ENCODE data around the gene RFX1. TPM values are rescaled to one million over a fixed set of nuclear protein-coding genes. Genes with fewer than 3 reads are reported as not detected.

Gene RFX1
- polyA plus RNA-seq, 1 donor from 2014 or later, result 3.7 TPM

DNA sequence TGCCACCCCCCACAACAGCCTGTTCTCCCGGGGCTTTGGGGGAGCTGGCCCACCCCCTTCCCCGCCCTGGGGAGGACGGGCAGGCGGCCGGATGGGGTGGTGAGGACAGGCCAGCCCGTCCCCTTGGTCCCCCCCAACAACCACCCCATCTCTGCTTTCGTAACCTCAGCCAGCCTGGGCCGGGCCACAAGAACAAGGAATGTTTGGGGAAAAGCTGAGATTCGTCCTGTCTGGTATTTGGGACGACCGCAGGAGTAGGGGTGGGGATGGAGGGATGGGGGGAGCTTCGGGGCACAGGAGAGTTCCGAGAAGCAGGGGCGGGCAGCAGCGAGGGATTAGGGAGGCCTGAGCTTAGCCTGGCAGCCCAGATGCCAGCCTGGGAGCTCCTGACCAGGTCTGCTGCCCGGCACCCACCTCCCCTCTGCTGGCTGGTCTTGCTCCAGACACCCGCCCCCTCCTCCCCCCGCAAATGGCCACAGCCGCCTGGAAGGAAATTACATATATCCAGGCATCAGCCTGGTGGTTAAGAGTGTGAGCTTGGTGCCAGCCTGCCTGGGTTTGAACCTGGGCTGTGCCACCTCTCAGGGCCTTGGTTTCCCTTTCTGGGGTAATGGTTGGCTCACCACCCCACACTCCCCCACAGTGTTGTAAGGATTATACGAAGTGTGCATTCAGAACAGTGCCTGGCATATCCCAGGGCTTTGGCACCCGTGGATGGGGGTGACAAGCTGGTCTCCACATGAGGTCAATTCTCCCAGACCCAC, 67.6 kb downstream of the RFX1 start, which contains the start of gene PODNL1:
PODNL1 (minus strand) TSS at position 117 of the 764 bp plus-strand sequence. CDS start 236 bp downstream, outside the sequence.
- H3K9me3 Mint-ChIP-seq, result no peaks in the 10 kb centered on the region
- H3K36me3 Mint-ChIP-seq, result peaks cover 2% of the 10 kb centered on the region
- peaks cover 9% of the 10 kb centered on the region for H3K27me3 Mint-ChIP-seq
- H3K4me1 Mint-ChIP-seq, result peaks cover 0 to 3% (median 0%) of the 10 kb centered on the region in 3 donors
- no peak within 1 kb of the TSS for H3K4me3 Mint-ChIP-seq
- no peak within 1 kb of the TSS for H3K27ac Mint-ChIP-seq

DNA sequence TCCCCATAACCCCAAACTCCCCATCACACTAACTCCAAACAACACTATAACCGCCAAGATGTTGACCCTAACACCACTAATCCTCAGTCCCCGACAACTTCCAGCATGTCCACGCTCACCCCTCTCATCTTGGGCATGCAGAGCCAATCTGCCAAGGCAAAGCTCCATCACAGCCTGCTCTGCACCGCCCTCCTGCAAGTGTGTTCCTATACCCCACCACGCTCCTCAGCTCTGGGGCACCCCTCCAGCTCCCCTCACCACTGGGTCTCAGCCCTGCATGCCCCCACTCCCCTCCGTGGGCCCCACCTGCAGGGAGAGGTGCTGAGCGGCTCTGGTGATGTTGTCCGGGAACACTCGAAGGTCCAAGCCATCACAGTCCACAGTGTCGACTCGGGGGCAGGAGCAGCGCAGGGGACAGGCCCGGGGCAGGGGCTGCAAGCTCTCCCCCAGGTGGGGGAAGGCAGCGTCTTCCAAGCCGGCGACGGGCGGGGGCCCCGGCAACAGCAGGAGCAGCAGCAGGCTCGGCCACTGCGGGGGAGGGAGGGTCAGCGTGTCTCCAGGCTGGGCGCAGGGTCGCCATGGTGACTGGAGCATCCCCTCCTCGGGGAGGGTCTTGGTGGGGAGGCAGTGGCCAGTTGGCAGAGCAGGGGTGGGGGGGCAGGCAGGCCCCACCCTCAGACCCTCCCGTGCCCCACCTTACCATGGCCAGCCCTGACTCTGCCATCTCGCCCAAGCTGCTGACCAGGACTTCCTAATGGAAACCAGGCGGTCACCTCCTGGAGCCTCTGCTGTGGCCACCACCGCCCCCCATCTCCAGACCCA, 68.4 kb downstream of the RFX1 start:
- peaks cover 2% of the 10 kb centered on the region for H3K36me3 Mint-ChIP-seq
- peaks cover 11% of the 10 kb centered on the region for H3K27me3 Mint-ChIP-seq
- H3K27ac Mint-ChIP-seq, result no peak overlapping the region
- peaks cover 0 to 3% (median 0%) of the 10 kb centered on the region in 3 donors for H3K4me1 Mint-ChIP-seq
- no peaks in the 10 kb centered on the region for H3K9me3 Mint-ChIP-seq
- no peak overlapping the region for H3K4me3 Mint-ChIP-seq

DNA sequence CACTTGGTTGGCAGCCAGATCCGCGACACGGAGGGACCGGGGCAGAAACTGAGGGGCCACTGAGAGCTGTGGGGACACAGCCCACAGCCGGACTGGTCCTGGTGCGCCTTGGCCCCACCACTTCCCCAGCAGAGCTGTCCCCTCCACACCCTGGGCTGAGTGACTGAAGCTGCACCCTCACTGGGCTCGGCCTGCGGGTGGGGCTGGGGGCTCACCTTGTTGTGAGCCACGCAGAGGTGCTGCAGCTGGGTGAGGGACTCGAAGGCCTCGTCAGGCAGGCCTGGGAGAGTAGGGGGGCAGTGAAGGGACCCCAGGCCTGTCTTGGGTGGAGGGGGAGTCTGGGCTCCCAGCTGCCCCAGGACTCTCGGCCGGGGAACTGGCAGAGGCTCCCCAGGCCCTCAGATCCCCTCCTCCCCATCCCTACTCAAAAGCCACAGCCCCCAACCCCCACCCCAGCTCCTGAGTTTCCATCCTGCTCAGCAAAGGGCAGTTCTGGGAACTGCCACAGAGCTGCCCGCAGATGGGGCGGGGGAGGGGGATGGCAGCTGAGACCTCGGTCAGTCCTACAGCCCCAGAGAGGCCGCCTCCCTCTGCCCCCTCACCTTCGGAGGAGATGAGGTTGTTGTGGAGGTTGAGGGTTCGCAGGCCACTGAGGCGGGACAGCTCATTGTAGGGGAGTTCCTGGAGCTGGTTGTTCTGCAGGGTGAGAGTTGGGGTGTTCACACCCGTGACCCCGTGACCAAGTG, 70.2 kb downstream of the RFX1 start:
- H3K36me3 Mint-ChIP-seq, result peaks cover 2% of the 10 kb centered on the region

DNA sequence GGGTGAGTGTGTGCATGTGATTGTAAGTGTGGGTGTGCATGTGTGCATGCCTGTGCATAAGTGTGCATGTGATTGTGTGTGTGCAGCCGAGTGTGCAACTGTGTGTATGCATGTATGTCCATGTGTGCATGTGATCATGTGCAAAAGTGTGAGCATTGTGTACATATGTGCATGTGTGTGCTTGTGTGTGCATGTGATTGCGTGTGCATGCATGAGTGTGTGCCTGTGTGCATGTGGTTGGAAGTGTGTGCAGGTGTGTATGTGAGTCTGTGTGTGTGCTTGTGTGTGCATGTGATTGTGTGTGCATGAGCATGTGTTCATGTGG, 71.4 kb downstream of the RFX1 start:
- peaks cover 0 to 3% (median 0%) of the 10 kb centered on the region in 3 donors for H3K4me1 Mint-ChIP-seq

More for the DNA sequence above, 70.2 kb downstream of the RFX1 start:
- no peak overlapping the region for H3K4me3 Mint-ChIP-seq
- H3K27me3 Mint-ChIP-seq, result peaks cover 11% of the 10 kb centered on the region
- H3K27ac Mint-ChIP-seq, result no peak overlapping the region
- H3K9me3 Mint-ChIP-seq, result no peaks in the 10 kb centered on the region
- peaks cover 0 to 3% (median 0%) of the 10 kb centered on the region in 3 donors for H3K4me1 Mint-ChIP-seq

DNA sequence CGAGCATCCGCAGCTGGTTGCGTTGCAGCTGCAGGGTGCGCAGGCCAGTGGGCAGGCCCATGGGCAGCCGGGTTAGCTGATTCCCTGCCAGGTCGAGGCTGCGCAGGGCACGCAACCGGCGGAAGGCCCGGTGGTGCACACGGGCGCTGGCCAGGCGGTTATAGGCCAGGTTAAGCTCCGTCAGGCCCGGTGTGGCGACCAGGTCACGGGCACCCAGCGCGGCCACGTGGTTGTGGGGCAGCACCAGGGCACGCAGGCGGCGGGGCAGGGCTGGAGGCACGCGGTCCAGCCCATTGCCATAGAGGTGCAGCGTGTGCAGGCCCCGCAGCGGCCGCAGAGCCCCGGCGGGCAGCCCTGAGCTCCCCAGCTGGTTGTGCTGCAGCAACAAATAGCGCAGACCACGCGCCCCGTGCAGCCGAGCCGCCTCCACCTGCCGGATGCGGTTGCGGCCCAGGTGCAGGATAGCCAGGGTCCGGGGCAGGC, 73.2 kb downstream of the RFX1 start:
- H3K27ac Mint-ChIP-seq, result no peak overlapping the region
- peaks cover 5% of the 10 kb centered on the region for H3K36me3 Mint-ChIP-seq
- H3K4me3 Mint-ChIP-seq, result no peak overlapping the region
- H3K9me3 Mint-ChIP-seq, result no peaks in the 10 kb centered on the region
- H3K27me3 Mint-ChIP-seq, result peaks cover 11% of the 10 kb centered on the region
- H3K4me1 Mint-ChIP-seq, result peaks cover 0 to 3% (median 0%) of the 10 kb centered on the region in 3 donors

More for the DNA sequence above, 71.4 kb downstream of the RFX1 start:
- peaks cover 2% of the 10 kb centered on the region for H3K36me3 Mint-ChIP-seq
- peak overlapping the region in 1 of 3 donors; percentile 29 for H3K27ac Mint-ChIP-seq
- H3K9me3 Mint-ChIP-seq, result no peaks in the 10 kb centered on the region
- no peak overlapping the region for H3K4me3 Mint-ChIP-seq
- peaks cover 11% of the 10 kb centered on the region for H3K27me3 Mint-ChIP-seq

DNA sequence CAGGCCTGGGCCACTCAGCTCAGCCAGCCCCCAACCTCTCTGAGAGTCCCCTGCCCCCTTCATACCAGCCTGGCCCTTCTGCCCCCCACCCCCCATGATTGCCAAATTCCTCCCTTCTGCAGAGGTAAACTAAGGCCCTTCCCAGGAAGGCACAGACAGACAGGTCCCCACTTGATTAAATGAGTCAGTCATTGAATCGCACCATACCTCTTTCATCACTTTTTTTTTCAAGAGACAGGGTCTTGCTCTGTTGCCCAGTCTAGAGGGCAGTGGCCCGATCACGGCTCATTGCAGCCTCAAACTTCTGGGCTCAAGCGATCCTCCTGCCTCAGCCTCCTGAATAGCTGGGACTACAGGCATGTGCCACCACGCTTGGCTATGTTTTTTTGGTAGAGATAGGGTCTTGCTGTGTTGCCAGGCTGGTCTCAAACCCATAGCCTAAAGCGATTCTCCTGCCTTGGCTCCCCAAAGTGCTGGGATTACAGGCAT, 73.9 kb downstream of the RFX1 start:
- peaks cover 3% of the 10 kb centered on the region for H3K36me3 Mint-ChIP-seq
- H3K4me1 Mint-ChIP-seq, result peaks cover 0 to 3% (median 0%) of the 10 kb centered on the region in 3 donors
- H3K4me3 Mint-ChIP-seq, result no peak overlapping the region
- H3K9me3 Mint-ChIP-seq, result no peaks in the 10 kb centered on the region
- H3K27ac Mint-ChIP-seq, result no peak overlapping the region
- peaks cover 9% of the 10 kb centered on the region for H3K27me3 Mint-ChIP-seq

DNA sequence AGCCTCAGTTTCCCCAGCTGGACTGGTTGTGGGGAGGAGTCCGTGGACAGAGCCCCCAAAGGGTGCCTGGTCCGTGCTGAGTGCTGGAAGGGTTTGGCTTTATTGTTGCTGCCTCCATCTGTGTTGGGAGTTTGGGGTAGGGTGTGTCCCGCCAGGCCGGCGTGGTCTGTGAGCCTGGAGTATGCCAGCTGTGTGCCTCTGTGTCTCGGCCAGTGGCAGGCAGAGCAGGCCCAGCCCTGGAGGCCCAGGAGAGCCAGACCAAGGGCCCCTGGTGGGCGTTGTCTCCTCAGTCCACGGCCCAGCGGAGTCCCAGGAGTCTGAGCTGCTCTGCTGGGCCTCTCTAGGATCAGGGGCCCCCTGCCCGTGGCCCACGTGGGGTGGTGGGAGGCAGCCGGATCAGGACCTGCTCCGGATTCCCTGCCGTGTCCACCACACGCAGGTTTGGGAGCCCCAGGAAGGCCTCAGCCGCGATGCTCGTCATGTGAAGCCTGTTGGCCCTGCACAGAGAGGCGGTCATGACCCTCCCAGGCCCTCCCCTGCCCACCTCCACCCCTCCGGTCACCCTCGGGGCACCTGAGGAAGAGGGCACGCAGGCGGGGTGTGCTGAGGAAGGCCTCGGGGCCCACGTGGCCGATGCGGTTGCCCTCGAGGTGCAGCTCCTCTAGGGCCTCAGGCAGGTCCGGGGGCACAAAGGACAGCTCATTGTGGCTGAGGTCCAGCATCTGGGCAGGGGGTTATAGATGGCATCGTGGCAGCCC, 74.5 kb downstream of the RFX1 start:
- H3K27ac Mint-ChIP-seq, result no peak overlapping the region
- peaks cover 3% of the 10 kb centered on the region for H3K36me3 Mint-ChIP-seq
- H3K4me3 Mint-ChIP-seq, result no peak overlapping the region
- peaks cover 0 to 3% (median 0%) of the 10 kb centered on the region in 3 donors for H3K4me1 Mint-ChIP-seq
- peaks cover 9% of the 10 kb centered on the region for H3K27me3 Mint-ChIP-seq
- no peaks in the 10 kb centered on the region for H3K9me3 Mint-ChIP-seq

DNA sequence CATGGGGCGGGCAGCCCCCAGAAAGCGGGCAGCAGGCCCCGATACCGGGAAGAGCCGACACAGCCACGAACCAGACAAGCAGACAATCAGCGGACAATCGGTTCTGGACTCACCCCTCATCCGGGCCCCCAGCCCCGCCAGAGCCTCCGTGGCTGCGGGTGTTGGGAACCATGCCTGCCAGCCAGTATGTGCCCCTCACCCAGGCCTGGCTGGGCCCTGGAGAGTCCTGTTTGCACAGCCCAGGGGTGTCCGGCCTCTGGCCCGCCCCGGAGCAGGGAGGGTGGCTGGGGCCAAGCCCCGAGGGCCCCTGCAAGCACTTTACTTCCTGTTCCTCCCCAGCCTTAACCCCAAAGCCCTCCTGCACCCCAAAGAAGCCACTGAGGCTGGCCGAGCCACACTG, 75.7 kb downstream of the RFX1 start:
- Mint-ChIP-seq H3K9me3 (no peaks in the 10 kb centered on the region), H3K27ac (no peak overlapping the region), H3K4me1 (peaks cover 0 to 3% (median 3%) of the 10 kb centered on the region in 3 donors), H3K4me3 (no peak overlapping the region), H3K36me3 (peaks cover 3% of the 10 kb centered on the region), H3K27me3 (peaks cover 6% of the 10 kb centered on the region)

DNA sequence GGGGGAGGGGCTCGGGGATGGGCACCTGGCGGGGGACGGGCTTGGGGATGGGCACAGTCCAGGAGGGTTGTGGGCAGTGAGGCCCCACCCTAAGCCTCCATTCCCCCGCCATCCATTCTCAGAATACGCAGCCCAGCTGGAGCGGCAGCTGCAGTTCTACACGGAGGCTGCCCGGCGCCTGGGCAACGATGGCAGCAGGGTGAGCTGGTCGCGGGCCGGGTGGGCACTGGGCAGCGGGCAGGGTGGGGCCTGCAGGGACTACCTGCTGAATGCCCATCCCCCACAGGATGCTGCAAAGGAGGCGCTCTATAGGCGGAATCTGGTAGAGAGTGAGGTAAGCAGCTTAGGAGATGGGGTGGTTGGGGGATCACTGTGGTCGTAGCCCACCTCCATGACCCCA, 76.2 kb downstream of the RFX1 start:
- no peaks in the 10 kb centered on the region for H3K9me3 Mint-ChIP-seq
- H3K4me3 Mint-ChIP-seq, result no peak overlapping the region
- no peak overlapping the region for H3K27ac Mint-ChIP-seq
- H3K4me1 Mint-ChIP-seq, result peaks cover 0 to 3% (median 3%) of the 10 kb centered on the region in 3 donors
- H3K27me3 Mint-ChIP-seq, result peaks cover 6% of the 10 kb centered on the region
- H3K36me3 Mint-ChIP-seq, result peaks cover 7% of the 10 kb centered on the region

DNA sequence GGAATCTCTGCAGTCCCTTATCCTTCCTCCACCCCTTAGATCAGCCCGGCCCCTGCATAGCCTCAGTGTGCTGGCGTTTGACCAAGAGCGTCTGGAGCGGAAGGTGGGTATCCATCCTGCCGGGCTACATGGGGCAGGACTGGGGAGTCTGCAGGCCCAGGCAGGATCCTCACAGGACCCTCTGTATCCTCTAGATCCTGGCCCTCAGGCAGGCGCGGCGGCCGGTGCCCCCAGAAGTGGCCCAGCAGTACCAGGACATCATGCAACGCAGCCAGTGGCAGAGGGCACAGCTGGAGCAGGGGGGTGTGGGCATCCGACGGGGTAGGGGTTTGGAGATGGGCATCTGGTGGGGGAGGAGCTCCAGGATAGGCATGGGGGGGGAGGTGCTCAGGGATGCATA, 76.8 kb downstream of the RFX1 start:
- H3K27me3 Mint-ChIP-seq, result peaks cover 4% of the 10 kb centered on the region
- peaks cover 10% of the 10 kb centered on the region for H3K36me3 Mint-ChIP-seq
- no peak overlapping the region for H3K27ac Mint-ChIP-seq
- no peak overlapping the region for H3K4me3 Mint-ChIP-seq
- no peaks in the 10 kb centered on the region for H3K9me3 Mint-ChIP-seq
- H3K4me1 Mint-ChIP-seq, result peaks cover 0 to 3% (median under 1%) of the 10 kb centered on the region in 3 donors

DNA sequence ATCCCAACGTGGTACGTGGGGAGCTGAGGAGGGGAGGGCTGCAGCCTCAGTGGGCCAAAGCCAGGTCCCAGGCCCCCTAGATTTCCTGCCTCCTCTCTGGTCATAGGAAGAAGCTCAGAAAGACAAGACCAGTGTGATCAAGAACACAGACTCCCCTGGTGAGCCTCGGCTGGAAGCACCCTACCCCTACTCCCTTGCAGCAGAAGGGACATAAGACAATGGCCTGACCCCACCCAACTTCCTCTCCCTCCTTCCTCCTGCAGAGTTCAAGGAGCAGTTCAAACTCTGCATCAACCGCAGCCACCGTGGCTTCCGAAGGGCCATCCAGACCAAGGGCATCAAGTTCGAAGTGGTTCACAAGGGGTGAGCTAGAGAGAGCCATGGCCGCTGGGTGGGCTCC, 79.4 kb downstream of the RFX1 start:
- H3K36me3 Mint-ChIP-seq, result peaks cover 18% of the 10 kb centered on the region
- H3K4me1 Mint-ChIP-seq, result peaks cover 0 to 3% (median 0%) of the 10 kb centered on the region in 3 donors
- no peak overlapping the region for H3K27ac Mint-ChIP-seq
- no peaks in the 10 kb centered on the region for H3K27me3 Mint-ChIP-seq
- H3K4me3 Mint-ChIP-seq, result no peak overlapping the region
- no peaks in the 10 kb centered on the region for H3K9me3 Mint-ChIP-seq

DNA sequence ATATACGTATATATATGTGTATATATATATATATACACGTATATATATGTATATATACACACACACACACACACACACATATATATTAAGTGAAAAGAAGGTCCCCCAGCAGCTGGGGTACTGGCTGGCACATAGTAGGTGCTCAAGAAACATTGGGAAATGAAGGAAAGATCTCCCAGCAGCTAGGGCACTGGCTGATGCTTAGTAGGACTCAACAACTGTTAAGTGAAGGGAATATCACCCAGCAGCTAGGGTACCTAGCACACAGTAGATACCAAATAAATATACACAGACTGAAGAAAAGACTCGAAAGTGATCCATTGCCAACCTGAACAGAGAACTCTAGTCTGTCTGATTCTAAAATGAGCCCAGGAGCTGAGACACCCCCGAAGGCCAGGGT, 80.1 kb downstream of the RFX1 start:
- Mint-ChIP-seq H3K4me3 (no peak overlapping the region), H3K36me3 (peaks cover 24% of the 10 kb centered on the region), H3K9me3 (peaks cover 0 to 2% (median 0%) of the 10 kb centered on the region in 3 donors), H3K27ac (no peak overlapping the region), H3K4me1 (peaks cover 0 to 8% (median 0%) of the 10 kb centered on the region in 3 donors), H3K27me3 (no peaks in the 10 kb centered on the region)

DNA sequence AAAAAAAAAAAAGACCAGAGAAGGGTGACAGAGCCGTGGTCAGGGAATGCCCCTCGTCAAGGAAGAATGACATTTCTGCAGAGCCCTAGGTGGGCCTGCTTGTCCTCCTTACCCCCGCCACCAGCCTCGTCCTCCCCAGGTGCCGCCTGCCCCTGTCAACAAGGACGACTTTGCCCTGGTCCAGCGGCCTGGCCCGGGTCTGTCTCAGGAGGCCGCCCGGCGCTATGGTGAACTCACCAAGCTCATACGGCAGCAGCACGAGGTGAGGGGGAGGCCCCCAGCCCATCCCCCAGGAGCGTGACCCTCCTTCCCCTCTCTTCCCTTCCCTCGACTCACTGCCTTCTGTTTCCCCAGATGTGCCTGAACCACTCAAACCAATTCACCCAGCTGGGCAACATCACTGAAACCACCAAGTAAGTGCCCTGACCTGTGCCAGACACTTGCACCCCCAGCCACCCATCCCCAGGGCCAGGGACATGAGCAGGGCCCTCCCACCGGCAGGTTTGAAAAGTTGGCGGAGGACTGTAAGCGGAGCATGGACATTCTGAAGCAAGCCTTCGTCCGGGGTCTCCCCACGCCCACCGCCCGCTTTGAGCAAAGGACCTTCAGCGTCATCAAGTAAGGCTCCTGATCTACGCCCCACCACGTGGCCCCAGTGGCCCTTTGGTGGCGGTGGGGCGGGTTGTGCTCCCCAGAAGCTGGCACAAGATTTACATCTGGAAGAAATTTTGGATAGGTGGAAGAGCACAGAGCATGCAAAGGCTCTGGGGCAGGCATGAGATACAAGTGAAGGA, 82.7 kb downstream of the RFX1 start:
- Mint-ChIP-seq H3K27ac (no peak overlapping the region), H3K36me3 (peaks cover 25% of the 10 kb centered on the region), H3K4me1 (peaks cover 0 to 8% (median 0%) of the 10 kb centered on the region in 3 donors)

More for the DNA sequence above, 82.7 kb downstream of the RFX1 start:
- Mint-ChIP-seq H3K4me3 (no peak overlapping the region), H3K9me3 (peaks cover 0 to 2% (median 0%) of the 10 kb centered on the region in 3 donors), H3K27me3 (no peaks in the 10 kb centered on the region)
